CD4-positive, alpha-beta memory T cell (primary cell): Measurements from ENCODE around the gene PPIL3. TPM values are rescaled to one million over a fixed set of nuclear protein-coding genes. Genes with fewer than 3 reads are reported as not detected.

Experiments
- CTCF ChIA-PET: fragments of 350-600 bp; sonication (Branson Sonifier 250); formaldehyde crosslinking; loops from one replicate; lab custom pipeline; 2021; ENCODE audit warnings: inconsistent platforms; ENCODE audit not compliant: partially characterized antibody; lab: Charles Lee
- POLR2A ChIA-PET: fragments of 350-600 bp; sonication (Branson Sonifier 250); formaldehyde crosslinking; loops from one replicate; lab custom pipeline; 2021; ENCODE audit not compliant: partially characterized antibody; lab: Charles Lee
- DNase-seq, 5 donors: peaks; one replicate each; pipeline versions ENCODE4 v3.0.0 to v3.0.0-alpha.2; 2020 to 2022; ENCODE audit warnings: mixed read lengths in 1 of 5
- H3K27ac ChIP-seq: one replicate; pipeline ENCODE4 v1.7.0; 2013; ENCODE audit warnings: low read depth, low read length
- H3K27me3 ChIP-seq: 2 replicates; pipeline ENCODE4 v1.7.0; 2013; ENCODE audit warnings: mild to moderate bottlenecking, low read length, moderate library complexity; ENCODE audit not compliant: insufficient read depth
- H3K36me3 ChIP-seq: 2 replicates; pipeline ENCODE4 v1.7.0; 2013; ENCODE audit warnings: mild to moderate bottlenecking, low read length, moderate library complexity; ENCODE audit not compliant: insufficient read depth
- H3K4me1 ChIP-seq: 2 replicates; pipeline ENCODE4 v1.7.0; 2013; ENCODE audit warnings: mild to moderate bottlenecking, low read length, moderate library complexity; ENCODE audit not compliant: insufficient read depth
- H3K4me3 ChIP-seq, 2 donors: one replicate each; pipeline ENCODE4 v1.7.0; 2013; ENCODE audit warnings: low read length in 2 of 2, mild to moderate bottlenecking in 1 of 2
- H3K9me3 ChIP-seq, 2 donors: one replicate each; pipeline ENCODE4 v1.7.0; 2013; ENCODE audit warnings: low read length in 2 of 2, control low read depth in 1 of 2; ENCODE audit not compliant: control insufficient read depth in 1 of 2
- H3K27ac Mint-ChIP-seq, 7 donors: one replicate each; pipeline ENCODE4 v1.8.0; 2020 to 2021; ENCODE audit warnings: mixed read lengths in 7 of 7, mild to moderate bottlenecking in 6 of 7, inconsistent platforms in 3 of 7, moderate library complexity in 3 of 7
- H3K27me3 Mint-ChIP-seq, 2 donors: one replicate each; pipeline ENCODE4 v1.8.0; 2020 to 2021; ENCODE audit warnings: mixed read lengths in 2 of 2
- H3K36me3 Mint-ChIP-seq, 2 donors: one replicate each; pipeline ENCODE4 v1.8.0; 2020 to 2021; ENCODE audit warnings: mixed read lengths in 2 of 2, inconsistent platforms in 1 of 2, mild to moderate bottlenecking in 1 of 2
- H3K4me1 Mint-ChIP-seq, 4 donors: one replicate each; pipeline ENCODE4 v1.8.0; 2020 to 2021; ENCODE audit warnings: mixed read lengths in 4 of 4, mild to moderate bottlenecking in 1 of 4
- H3K4me3 Mint-ChIP-seq, 8 donors: one replicate each; pipeline ENCODE4 v1.8.0; 2020 to 2021; ENCODE audit warnings: mixed read lengths in 8 of 8, mild to moderate bottlenecking in 7 of 8, moderate library complexity in 6 of 8, inconsistent platforms in 3 of 8
- H3K9me3 Mint-ChIP-seq, 8 donors: one replicate each; pipeline ENCODE4 v1.8.0; 2020 to 2021; ENCODE audit warnings: mixed read lengths in 8 of 8, mild to moderate bottlenecking in 5 of 8, inconsistent platforms in 3 of 8, moderate library complexity in 1 of 8
- intact Hi-C: fragments of 100-400 bp; cut with micrococcal nuclease; formaldehyde crosslinking; loops from one replicate; pipeline ENCODE4 v1.15.1; 2023
- polyA plus RNA-seq, 2 donors: library from polyadenylated mRNA; unstranded; fragments of 300-500 nt; fragmentation: Illumina TruSeq; gene quantifications; one replicate each; pipeline ENCODE4 v1.2.3, GENCODE V29; 2021
- total RNA-seq, 2 experiments: library from RNA; stranded (reverse); gene quantifications; one replicate each; pipeline ENCODE4 v1.2.3, GENCODE V29; 2021

PPIL3 gene
- total and polyA plus RNA-seq, 4 experiments from 2014 or later: 18.7 to 57.7 (median 37.6) TPM

- no peaks in the 10 kb centered on the region for H3K27me3 Mint-ChIP-seq
- Histone ChIP-seq H3K4me3 (no peak overlapping the region), H3K4me1 (peaks cover 8% of the 10 kb centered on the region), H3K36me3 (peaks cover 4% of the 10 kb centered on the region), H3K9me3 (no peaks in the 10 kb centered on the region), H3K27me3 (no peaks in the 10 kb centered on the region), H3K27ac (no peak overlapping the region)
- peaks cover 22 to 53% of the 10 kb centered on the region in 2 donors for H3K36me3 Mint-ChIP-seq
- peaks cover 3 to 9% (median 8%) of the 10 kb centered on the region in 4 donors for H3K4me1 Mint-ChIP-seq
- ChIA-PET CTCF (no interaction called here), POLR2A (interaction anchor here (0.9 kb wide), 1 partner anchor 9 kb away, joined by 5 read pairs; the partner anchor contains the start of gene CLK1)
- intact Hi-C loops: no loop called here
- no peak for DNase-seq
- H3K9me3 Mint-ChIP-seq: no peaks in the 10 kb centered on the region
- H3K4me3 Mint-ChIP-seq: no peak overlapping the region
- H3K27ac Mint-ChIP-seq: peak overlapping the region in 1 of 7 donors; percentile 25
Observed at GRCh38 chr2:200873560-200873959, 15.3 kb downstream of the PPIL3 start.

- no peaks in the 10 kb centered on the region for H3K27me3 Mint-ChIP-seq
- no peak for DNase-seq
- H3K27me3 ChIP-seq: no peaks in the 10 kb centered on the region
- no peaks in the 10 kb centered on the region for H3K9me3 Mint-ChIP-seq
- ChIA-PET POLR2A (no interaction called here), CTCF (no interaction called here)
- intact Hi-C loops: no loop called here
- no peaks in the 10 kb centered on the region for H3K36me3 ChIP-seq
- no peak overlapping the region for H3K27ac Mint-ChIP-seq
- peaks cover 3 to 16% (median 9%) of the 10 kb centered on the region in 4 donors for H3K4me1 Mint-ChIP-seq
- H3K36me3 Mint-ChIP-seq: peaks cover 22 to 38% of the 10 kb centered on the region in 2 donors
- H3K27ac ChIP-seq: no peak overlapping the region
- H3K4me3 Mint-ChIP-seq: no peak overlapping the region
- H3K9me3 ChIP-seq: no peaks in the 10 kb centered on the region
- H3K4me1 ChIP-seq: peaks cover 12% of the 10 kb centered on the region
- H3K4me3 ChIP-seq: no peak overlapping the region
Observed at GRCh38 chr2:200871151-200871550, 17.7 kb downstream of the PPIL3 start.

GRCh38 chr2:200869014-200869413, 19.9 kb downstream of the PPIL3 start:
- Mint-ChIP-seq H3K4me1 (peaks cover 8 to 30% (median 18%) of the 10 kb centered on the region in 4 donors), H3K9me3 (peaks cover 0 to 4% (median 0%) of the 10 kb centered on the region in 8 donors), H3K27ac (peak overlapping the region; percentile 15 to 91 (median 76)), H3K27me3 (no peaks in the 10 kb centered on the region), H3K4me3 (peak overlapping the region in 2 of 8 donors; percentile 4 to 34), H3K36me3 (peaks cover 9 to 28% of the 10 kb centered on the region in 2 donors)
- Histone ChIP-seq H3K4me1 (peaks cover 21% of the 10 kb centered on the region), H3K27ac (no peak overlapping the region), H3K4me3 (no peak overlapping the region), H3K27me3 (no peaks in the 10 kb centered on the region), H3K9me3 (no peaks in the 10 kb centered on the region), H3K36me3 (no peaks in the 10 kb centered on the region)
- ChIA-PET CTCF (no interaction called here), POLR2A (interaction anchor here (1.1 to 8.0 kb wide), 3 partner anchors 15 to 20 kb away, joined by 3 to 285 read pairs (median 3); partner anchors contain the start of genes NIF3L1 and PPIL3)
- intact Hi-C loops: no loop called here
- DNase-seq: no peak

- Mint-ChIP-seq H3K27me3 (no peaks in the 10 kb centered on the region), H3K27ac (peak within 1 kb of the TSS; percentile 89 to 100 (median 100)), H3K4me1 (peaks cover 28 to 59% (median 41%) of the 10 kb centered on the region in 4 donors), H3K4me3 (peak within 1 kb of the TSS; percentile 91 to 99 (median 96)), H3K9me3 (peaks cover 0 to 4% (median 0%) of the 10 kb centered on the region in 8 donors), H3K36me3 (peaks cover 35 to 48% of the 10 kb centered on the region in 2 donors)
- peak within 1 kb of the TSS; percentile 83 to 100 for H3K4me3 ChIP-seq
- intact Hi-C loops: loop anchor here (1.0 to 5.0 kb wide), 8 partner anchors 25 to 1773 kb away; partner anchors contain the start of genes BZW1, CFLAR, HYCC2 and NIF3L1
- peak; percentile 93 to 97 (median 94) for DNase-seq
- no peaks in the 10 kb centered on the region for H3K9me3 ChIP-seq
- POLR2A ChIA-PET: interaction anchor here (0.6 to 8.0 kb wide), 61 partner anchors 9 to 1779 kb away, joined by 3 to 285 read pairs (median 6); partner anchors contain the start of genes ALS2, BZW1, CASP10 and CASP8
- peaks cover 47% of the 10 kb centered on the region for H3K4me1 ChIP-seq
- CTCF ChIA-PET: interaction anchor here (1.0 to 2.1 kb wide), 10 partner anchors 9 to 368 kb away, joined by 3 to 12 read pairs (median 5); partner anchors contain the start of genes BZW1, NIF3L1 and PPIL3
- H3K27me3 ChIP-seq: no peaks in the 10 kb centered on the region
- H3K27ac ChIP-seq: peak within 1 kb of the TSS; percentile 100
- H3K36me3 ChIP-seq: peaks cover 12% of the 10 kb centered on the region
Observed at GRCh38 chr2:200864176-200865034, 24.5 kb downstream of the PPIL3 start, which contains the start of gene CLK1. Gene CLK1 (minus strand): TSS chr2:200864658. CDS start chr2:200861862, 2,796 bp downstream.

- Histone ChIP-seq H3K36me3 (peaks cover 18% of the 10 kb centered on the region), H3K27me3 (no peaks in the 10 kb centered on the region), H3K27ac (peak overlapping the region; percentile 100), H3K4me3 (peak overlapping the region; percentile 83 to 100), H3K9me3 (no peaks in the 10 kb centered on the region), H3K4me1 (peaks cover 48% of the 10 kb centered on the region)
- peak overlapping the region; percentile 89 to 100 (median 100) for H3K27ac Mint-ChIP-seq
- ChIA-PET CTCF (interaction anchor here (1.0 to 2.1 kb wide), 10 partner anchors 9 to 368 kb away, joined by 3 to 12 read pairs (median 5); partner anchors contain the start of genes BZW1, NIF3L1 and PPIL3), POLR2A (interaction anchor here (0.5 to 8.0 kb wide), 60 partner anchors 10 to 1779 kb away, joined by 3 to 285 read pairs (median 6); partner anchors contain the start of genes ALS2, BZW1, CASP10 and CASP8)
- peak overlapping the region; percentile 91 to 99 (median 96) for H3K4me3 Mint-ChIP-seq
- peaks cover 41 to 52% of the 10 kb centered on the region in 2 donors for H3K36me3 Mint-ChIP-seq
- DNase-seq: peak in 1 of 5 donors; percentile 57
- intact Hi-C loops: loop anchor here (1.0 to 5.0 kb wide), 8 partner anchors 26 to 1774 kb away; partner anchors contain the start of genes BZW1, CFLAR, HYCC2 and NIF3L1
- H3K4me1 Mint-ChIP-seq: peaks cover 28 to 59% (median 39%) of the 10 kb centered on the region in 4 donors
- H3K9me3 Mint-ChIP-seq: peaks cover 0 to 4% (median 0%) of the 10 kb centered on the region in 8 donors
- H3K27me3 Mint-ChIP-seq: no peaks in the 10 kb centered on the region
Observed at GRCh38 chr2:200863782-200864175, 25.1 kb downstream of the PPIL3 start.

- intact Hi-C loops: loop anchor here (5.0 kb wide), 1 partner anchor 1775 kb away; no protein-coding TSS in a partner anchor
- peaks cover 0 to 4% (median 0%) of the 10 kb centered on the region in 8 donors for H3K9me3 Mint-ChIP-seq
- H3K4me1 Mint-ChIP-seq: peaks cover 33 to 67% (median 46%) of the 10 kb centered on the region in 4 donors
- H3K27ac Mint-ChIP-seq: peak overlapping the region; percentile 89 to 100 (median 100)
- peaks cover 54% of the 10 kb centered on the region for H3K4me1 ChIP-seq
- peaks cover 30% of the 10 kb centered on the region for H3K36me3 ChIP-seq
- peak overlapping the region; percentile 100 for H3K27ac ChIP-seq
- CTCF ChIA-PET: no interaction called here
- H3K27me3 ChIP-seq: no peaks in the 10 kb centered on the region
- H3K36me3 Mint-ChIP-seq: peaks cover 53 to 65% of the 10 kb centered on the region in 2 donors
- peak overlapping the region; percentile 83 to 100 for H3K4me3 ChIP-seq
- H3K4me3 Mint-ChIP-seq: peak overlapping the region; percentile 91 to 99 (median 96)
- no peaks in the 10 kb centered on the region for H3K27me3 Mint-ChIP-seq
- DNase-seq: peak; percentile 65 to 91 (median 77)
- H3K9me3 ChIP-seq: no peaks in the 10 kb centered on the region
- POLR2A ChIA-PET: interaction anchor here (1.3 to 8.0 kb wide), 10 partner anchors 11 to 589 kb away, joined by 3 to 285 read pairs (median 12); partner anchors contain the start of genes BZW1, NIF3L1, PPIL3 and STRADB
Observed at GRCh38 chr2:200862532-200863000, 26.3 kb downstream of the PPIL3 start.
